HG03342 (cell line): Measurements from ENCODE around the gene CENPU.
"Not testable (repeated sequence)": the region's sequence is repeated elsewhere in the genome, so short reads cannot be mapped to it uniquely, and the experiment has no call there.

Experiments
- ATAC-seq: cut with Tn5 transposase; IDR thresholded peaks from one replicate; pipeline ENCODE4 v1.9.1; 2021; ENCODE audit warnings: mild to moderate bottlenecking, moderate library complexity; ENCODE audit not compliant: unreplicated experiment

CENPU gene, protein sequence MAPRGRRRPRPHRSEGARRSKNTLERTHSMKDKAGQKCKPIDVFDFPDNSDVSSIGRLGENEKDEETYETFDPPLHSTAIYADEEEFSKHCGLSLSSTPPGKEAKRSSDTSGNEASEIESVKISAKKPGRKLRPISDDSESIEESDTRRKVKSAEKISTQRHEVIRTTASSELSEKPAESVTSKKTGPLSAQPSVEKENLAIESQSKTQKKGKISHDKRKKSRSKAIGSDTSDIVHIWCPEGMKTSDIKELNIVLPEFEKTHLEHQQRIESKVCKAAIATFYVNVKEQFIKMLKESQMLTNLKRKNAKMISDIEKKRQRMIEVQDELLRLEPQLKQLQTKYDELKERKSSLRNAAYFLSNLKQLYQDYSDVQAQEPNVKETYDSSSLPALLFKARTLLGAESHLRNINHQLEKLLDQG

DNA sequence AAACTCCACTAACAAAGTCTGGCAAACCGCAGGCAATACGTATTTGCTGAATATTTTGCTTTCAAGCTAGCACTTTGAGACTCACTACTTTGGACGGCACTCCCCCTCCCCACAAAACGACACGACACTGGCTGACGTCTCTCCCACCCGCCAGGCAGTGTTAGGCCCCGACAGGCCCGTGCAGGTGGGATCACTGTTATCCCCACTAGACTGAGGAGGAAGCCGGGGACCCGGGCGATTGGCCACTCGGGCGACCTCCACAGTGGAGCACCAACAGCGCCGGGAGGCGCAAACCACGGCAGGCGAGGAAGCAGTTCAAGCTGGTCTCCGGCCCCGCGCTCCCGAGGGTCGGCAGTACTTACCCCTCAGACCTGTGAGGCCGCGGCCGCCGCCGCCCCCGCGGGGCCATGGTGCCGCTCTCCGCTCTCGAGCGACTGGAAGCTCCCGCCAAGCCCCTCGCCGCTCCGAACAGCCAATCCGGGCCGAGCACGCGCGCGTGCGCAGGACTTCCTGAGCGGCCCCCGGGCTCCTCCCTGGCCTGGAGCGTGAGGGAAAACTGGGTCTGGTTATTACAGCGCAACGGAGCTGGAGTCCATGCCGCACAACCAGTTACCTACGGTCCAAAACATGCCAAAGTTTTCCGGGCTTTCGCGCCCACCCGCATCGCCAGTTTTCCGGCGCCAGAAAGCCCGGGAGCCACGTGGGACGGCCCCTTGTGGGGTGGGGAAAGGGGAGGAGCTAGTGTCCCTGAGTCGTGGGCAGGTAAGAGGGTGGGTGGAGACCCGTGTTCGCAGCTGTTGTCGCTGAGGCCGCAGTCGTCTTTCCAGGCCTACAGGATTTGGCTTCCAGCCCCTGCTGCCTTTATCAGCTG is at the start of gene CENPU:
Gene CENPU (minus strand): TSS at position 443 of the 871 bp plus-strand sequence. CDS start 34 bp downstream, at position 409.
- peak; percentile 92 for ATAC-seq

DNA sequence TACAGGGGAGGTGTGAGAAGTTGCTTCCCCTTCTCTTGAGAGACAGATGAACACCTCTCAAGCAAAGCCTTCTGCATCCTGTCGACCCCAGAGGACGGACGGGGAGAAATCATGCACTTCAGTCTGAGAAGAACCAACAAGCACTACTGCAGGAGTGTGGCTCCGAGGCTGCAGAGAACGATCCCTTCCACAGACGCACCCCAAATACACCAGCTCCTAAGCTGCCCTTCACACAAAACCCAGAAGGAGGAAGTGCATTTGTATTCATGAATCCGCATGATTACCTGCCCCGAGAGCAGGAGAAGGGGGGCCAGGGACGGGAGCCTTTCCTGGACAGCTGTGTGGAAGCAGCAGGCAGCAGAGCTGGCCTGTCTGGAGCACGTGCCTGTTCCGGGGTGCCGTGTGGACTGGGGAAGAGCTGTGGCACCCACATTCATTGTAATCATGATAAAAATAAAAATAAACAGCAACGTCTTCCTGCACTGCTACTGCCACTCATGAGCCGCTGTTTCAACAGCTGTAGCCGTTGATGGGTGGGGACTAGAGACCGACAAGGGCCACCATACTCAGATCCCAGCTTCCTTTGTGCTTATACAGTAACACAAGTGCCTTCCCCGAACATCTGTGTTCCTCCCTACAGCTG is 49.0 kb upstream of the CENPU start:
- no peak for ATAC-seq

DNA sequence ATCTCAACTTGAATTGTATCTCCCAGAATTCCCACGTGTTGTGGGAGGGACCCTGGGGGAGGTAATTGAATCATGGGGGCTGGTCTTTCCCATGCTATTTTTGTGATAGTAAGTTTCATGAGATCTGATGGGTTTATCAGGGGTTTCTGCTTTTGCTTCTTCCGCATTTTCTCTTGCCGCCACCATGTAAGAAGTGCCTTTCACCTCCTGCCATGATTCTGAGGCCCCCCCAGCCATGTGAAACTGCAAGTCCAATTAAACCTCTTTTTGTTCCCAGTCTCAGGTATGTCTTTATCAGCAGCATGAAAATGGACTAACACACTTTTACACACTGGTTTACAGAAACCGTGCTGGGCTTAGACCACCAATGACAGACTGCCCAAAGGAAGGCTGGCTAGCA is 45.3 kb upstream of the CENPU start:
- ATAC-seq, result not testable (repeated sequence)

DNA sequence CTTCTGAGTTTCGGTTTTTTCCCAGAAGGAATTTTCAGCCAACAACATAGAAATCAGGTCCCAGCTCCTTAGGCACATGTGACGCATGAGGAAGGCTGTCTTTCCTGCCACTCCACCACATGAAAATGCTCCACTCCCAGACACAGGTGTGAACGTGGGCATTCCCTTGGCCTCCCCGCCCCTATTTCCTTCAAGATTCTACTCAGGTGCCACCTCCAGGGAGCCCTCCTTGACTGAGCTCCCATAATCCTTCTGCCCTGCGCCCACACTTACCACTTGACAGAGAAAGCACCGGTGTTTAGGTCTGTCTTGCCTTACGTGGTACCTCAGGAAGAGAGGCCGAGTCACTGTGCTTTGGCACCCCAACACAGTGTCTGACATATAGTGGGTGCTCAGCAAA is 44.4 kb upstream of the CENPU start:
- ATAC-seq, result no peak

DNA sequence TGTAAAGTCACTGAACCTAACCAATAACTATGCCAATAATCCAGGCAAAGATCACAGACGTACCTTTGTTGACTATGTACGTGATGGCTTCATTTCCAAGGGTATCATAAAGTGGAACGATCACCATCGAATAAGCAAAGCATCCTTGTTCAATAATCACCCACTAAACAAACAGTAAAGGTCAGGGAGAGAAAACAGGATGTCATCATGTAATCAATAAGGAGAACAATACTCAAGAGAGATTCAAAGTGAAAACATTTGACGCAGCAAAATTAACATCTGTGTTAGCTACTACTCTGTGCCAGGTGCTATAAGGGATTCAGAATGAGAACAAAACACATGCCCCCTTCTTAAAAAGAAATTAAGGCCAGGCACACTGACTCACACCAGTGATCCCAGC is 42.9 kb upstream of the CENPU start:
- no peak for ATAC-seq

DNA sequence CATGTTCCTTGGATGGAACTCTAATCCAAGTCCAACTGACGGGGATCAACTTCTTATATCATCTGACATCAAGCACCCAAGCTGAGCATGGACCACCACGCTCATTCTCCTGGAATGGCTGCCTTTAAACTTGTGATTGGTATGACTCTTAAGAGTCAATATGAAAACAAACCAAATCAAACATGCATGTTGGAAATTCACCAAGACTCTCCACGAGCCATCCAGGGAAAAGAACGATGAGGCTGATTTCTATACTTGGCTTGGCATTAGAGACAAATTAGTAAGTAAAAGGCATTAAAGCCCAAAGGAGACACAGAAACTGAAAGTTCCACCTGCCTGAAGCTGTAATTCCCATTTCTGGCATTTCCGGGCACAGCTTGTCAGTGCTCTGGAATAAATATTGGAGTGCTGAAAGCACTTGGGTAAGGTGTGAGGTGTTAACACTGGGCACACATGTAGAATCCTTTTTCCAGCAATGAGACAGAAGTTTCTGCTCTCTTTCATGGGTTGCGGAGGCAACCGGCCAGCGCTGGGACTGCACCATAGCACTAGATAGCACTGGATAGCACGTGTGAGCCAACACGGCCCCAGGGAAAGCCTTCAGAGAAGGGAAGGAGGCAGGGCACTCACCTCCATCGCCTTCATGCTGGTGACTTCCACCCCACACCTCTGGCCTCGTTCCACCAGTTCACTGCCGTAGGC is 42.1 kb upstream of the CENPU start:
- no peak for ATAC-seq

DNA sequence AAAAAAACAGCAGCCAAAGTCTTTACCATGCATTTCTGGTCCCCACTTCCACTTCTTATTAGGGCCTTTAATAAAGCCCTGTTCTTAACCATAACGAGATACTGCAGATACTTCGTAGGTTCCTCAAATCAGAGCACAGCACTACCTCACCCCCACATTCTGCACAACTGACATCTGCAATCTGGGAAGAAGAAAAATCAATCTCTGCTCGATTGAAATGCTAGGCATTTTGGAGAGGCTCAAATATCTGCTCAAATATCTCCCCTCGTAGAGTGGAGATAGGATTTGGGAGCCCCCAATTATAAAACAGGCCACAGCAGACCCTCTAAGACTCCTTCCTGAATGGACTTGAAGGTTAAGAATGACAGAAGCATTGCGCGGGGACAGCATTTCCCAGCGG is 40.3 kb upstream of the CENPU start:
- ATAC-seq, result no peak

DNA sequence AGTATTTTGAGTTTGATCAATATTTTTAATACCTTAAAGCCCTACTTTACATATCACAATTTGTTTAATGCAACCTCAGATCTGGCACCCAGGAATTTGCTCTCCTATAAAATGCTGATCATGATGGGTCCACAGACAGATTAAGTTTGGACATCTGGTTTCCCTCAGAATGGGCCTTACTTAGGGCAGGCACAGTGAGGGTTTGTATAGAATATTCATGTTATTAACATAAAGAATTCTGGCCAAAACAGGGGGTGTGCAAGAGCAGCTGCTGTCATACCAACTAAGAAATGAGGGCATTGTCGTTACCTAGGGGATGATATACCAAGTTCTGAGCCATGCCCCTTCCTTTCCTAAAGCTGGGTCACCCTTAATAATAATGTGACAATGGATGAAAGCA is 37.5 kb upstream of the CENPU start:
- no peak for ATAC-seq

DNA sequence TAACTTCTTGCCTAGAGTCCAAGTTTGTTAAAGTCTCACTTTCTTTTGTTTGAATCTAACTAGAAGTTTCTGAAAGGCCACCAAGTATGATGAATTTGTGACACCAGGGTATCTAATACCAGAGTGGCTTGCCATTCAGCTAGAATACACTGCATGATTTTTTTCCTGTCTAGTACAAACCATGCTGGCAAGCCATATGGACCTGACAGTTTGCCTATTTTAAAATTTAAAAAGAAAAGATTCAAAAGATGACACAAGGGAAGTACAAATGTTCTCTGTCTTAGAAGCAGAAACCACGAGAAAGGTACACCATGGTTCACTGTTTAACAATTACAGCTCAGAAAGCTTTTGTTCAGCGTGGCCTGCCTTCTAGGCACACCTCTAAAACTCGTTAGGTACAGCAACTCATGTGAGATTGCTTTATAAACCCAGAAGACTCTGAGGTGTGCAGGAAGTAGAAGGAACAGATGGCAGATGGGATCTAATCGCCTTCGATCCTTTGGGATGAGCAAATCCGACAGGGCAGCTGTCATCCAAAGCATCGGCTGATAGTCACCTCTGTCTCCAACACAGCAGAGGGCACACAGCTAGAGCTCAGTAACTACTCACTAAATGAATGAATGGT is 35.4 kb upstream of the CENPU start:
- no peak for ATAC-seq

DNA sequence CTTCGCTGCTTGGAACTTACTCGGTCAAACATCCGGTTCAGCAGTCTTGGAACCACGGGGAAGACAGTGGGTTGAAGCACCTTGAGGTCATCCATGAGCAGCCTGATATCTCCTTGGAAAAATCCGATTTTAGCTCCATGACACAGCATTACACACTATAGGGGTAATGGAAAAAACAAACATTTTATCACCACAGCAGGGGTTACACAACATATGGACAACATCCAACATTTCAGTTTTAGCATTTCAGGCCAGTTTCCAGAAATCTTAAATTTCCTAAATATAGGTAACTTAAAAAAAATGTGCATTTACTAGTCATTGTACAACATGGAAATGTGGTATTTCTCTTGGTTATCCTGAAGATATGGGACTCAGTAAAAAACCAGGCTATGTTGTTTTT is 34.4 kb upstream of the CENPU start:
- ATAC-seq, result no peak

DNA sequence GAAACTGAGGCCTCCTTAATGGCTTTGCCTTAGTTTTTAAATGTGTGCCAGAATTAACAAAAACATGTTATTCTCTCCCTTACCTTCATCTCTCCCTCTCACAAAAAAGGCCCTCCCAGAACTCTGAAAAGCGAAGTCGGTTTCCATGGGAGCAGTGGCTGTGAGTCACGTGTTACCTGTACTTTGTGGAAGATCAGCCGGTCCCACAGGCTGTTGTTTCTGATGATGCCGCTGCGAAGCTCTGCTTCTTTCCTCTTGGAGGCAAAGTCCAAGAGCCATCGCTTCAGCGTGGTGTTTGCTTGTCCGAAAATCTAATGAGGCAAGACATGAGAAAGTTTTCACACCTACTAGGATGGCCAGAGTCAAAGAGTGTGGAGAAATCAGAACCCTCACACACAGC is 32.5 kb upstream of the CENPU start:
- no peak for ATAC-seq

DNA sequence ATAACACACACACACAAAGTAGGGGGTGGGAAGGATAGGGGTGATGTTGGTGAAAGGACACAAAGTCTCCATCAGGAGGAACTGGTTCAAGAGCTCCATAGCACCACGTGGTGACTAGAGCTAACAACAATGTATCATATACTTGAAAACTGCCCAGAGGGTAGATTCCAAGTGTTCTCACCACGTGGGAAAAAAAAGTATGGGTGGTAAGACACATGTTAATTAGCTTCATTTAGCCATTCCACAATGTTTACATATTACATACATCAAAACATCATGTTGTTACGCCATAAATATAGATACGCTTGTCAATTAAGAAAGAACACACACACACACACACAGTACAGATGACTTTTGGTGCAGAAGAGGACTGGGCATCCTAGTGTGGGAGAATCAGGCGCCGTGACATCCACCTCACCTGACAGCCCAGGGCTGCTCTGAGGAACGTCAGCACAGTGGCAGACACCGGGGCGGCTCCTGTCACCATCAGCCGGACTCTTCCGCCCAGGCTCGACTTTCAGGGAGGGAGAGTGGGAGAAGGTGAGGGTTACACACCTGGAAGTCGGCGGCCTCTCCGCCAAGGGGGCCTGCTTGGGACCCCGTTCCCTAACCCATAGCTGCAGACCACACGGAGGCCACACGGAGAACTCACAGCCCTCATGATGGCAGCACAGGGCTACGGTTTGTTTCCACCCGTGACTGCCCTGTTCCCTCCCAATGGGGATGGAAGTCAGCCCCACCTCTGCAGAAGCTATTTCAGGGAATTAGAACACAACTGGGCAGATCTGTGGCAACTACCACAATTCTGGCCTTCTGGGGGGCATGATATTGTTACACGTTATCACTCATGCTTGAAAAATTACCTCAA is 31.8 kb upstream of the CENPU start:
- ATAC-seq, result no peak

DNA sequence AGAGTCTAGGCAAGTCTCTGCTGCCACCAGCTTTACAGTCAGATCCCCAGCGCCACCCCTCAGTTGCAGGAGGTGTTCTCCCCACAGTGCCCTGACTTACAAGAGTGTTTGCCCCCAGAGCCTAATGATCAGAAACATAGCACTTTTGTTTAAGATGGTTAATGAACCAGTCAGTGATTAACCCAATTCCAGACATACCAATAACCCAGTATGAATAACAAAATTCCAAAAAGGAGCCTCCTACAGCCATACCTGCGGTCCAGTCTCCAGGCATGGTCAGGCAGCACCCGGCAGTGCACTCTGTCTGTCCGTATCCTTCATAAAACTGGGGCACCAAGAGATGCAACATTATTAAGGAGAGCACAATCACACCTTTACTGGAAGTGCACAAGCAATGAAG is 30.7 kb upstream of the CENPU start:
- ATAC-seq, result no peak

DNA sequence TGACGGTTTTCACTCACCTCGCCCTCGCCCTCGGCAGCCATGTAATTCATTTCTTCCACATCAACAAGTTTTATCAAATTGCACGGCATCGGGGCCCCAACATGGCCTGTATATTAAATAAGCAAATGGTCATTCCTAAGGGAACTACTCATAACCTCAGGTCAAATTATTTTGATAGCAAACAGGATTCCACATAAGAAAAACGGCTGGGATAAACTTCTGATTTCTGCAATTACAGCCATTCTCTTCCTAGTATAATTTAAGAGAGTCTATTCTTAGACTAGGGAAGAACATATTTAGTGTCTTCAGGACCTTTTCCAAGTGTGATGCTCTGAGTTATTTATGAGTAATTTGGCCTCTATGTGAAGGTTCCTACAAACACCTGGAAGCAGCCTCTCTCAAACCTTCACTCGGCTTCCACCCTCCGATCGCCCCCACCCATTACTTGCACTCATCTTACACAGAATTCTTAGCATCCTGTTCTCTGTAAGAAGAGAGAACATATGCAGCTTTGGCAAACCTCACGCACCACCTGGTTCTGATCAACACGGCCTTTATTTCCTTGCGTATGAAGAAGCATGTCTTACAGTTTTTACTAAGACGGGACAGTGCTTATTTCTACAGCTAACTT is 29.4 kb upstream of the CENPU start:
- ATAC-seq, result no peak

DNA sequence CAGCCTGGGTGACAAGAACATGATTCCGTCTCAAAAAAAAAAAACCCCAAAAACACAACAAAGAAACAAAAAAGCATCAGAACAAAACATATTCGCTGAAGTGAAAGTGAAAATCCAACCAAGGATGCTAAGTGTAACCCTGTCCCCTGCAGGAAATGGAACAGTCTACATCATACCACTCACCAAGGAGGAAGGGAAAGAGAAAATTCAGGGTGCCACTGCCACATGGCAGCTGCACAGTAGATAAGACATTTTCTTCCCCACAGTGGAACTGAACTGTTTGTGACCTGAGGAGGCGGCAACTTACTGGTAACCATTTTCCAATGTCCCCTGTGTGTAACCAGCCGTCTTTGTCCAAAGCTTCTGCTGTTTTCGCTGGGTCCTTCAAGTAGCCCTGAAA is 28.2 kb upstream of the CENPU start:
- ATAC-seq, result peak; percentile 95

DNA sequence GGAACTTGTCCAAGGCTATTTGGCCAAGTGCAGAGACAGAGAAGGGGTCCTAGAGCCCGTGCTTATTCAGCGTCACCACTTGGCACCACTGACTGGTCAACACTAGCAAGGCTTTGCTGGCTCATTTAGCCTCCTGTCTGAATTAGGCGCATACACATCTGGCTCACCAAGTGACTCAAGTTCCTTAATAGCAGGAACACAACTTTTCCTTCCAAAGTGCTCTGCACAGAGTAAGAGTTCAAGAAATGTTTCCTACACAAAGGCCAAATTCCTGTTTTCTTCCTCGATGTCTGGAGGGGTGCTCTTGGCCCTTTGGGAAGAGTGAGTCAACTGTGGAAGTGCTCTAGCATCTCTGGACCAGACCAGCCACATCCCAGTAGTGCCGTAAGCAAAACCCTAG is 26.8 kb upstream of the CENPU start:
- no peak for ATAC-seq

DNA sequence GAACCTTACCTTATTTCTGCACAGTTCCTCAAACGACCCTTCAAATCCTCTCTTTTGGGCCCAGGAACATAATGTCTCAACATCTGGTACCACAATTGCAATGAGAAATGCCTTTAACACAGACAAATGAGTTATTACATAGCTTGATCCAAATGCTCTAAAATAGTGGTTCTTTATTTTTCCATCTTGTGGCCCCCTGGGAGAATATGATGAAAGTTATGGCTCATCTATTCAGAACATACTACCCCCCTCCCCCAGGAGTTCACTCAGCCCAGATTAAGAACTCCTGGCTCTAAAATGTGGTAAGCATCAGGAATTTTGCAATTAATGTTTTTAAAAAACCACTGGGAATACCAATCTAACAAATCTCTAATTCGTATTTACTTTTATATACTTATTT is 23.9 kb upstream of the CENPU start:
- no peak for ATAC-seq

DNA sequence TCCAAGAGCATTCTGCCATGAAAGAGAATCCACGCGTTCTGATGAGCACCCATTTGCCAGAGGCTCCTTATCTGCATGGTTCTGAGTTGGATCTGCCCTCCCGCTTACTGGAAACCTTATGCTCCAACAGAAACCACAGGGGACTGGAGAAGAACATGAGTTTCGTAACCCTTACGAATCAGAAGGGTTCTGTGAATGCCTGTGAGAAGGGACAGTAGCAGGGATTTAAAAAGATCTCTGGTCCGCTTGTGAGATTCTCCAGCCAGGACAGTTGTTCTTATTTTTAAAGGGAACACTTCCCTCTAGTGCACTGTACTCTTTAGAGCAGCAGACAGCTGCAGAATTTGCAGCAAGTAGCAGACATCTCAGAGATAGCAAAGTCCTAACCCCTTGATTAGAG is 22.5 kb upstream of the CENPU start:
- ATAC-seq, result no peak

DNA sequence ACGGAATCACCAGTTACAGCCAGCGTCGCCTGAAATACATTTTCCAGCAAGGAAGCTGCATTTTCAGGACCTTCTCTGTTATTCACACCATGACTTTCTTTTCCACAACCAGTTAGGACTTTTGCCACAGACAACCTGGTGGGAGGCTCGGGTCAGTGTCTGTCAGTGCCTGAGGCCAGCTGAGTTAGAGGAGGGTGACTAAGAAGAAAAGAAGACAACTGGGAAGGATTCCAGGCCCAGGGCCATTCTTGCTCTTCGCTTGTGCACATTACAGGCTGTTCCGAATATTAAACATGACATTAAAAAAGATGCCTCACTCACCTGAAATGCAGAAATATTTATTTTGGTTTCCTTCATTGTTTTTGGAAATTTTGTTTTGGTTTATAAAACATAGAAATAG is 21.4 kb upstream of the CENPU start:
- no peak for ATAC-seq
